ENCODE results near the gene TECPR2.

- TF ChIP-seq POLR2A (IDR thresholded peaks at IDR 0.05; ENCODE audit: low read depth, low read length) (no peak), SPI1 (IDR thresholded peaks at IDR 0.05; ENCODE audit: low read depth, low read length) (no peak), POLR2AphosphoS5 (IDR thresholded peaks at IDR 0.05; ENCODE audit: low read depth, low read length) (no peak), TAF1 (IDR thresholded peaks at IDR 0.05; ENCODE audit: low read depth, low read length) (no peak)
These were observed 102.2 kb downstream of the TECPR2 start for GRCh38 chr14:102464846-102465341.
